NCI-H460 (cell line): Measurements from ENCODE around the gene DEXI. TPM values are rescaled to one million over a fixed set of nuclear protein-coding genes. Genes with fewer than 3 reads are reported as not detected.
"Not testable (repeated sequence)": the region's sequence is repeated elsewhere in the genome, so short reads cannot be mapped to it uniquely, and the experiment has no call there.

Source experiments
- DNase-seq: peaks from one replicate; pipeline ENCODE4 v3.0.0-alpha.2; 2016; ENCODE audit warnings: low read depth; ENCODE audit errors: extremely low read depth
- total RNA-seq: library from RNA; depleted of rRNA; stranded (reverse); fragments of >200 nt; shearing (Covaris generic); gene quantifications from 2 replicates; pipeline ENCODE4 v1.2.3, GENCODE V29; 2014

The DEXI gene
- total RNA-seq, 1 experiment from 2014 or later = 35.3 TPM

- DNase-seq = no peak
Observed at GRCh38 chr16:10970065-10970464, 27.8 kb upstream of the DEXI start.

DNA sequence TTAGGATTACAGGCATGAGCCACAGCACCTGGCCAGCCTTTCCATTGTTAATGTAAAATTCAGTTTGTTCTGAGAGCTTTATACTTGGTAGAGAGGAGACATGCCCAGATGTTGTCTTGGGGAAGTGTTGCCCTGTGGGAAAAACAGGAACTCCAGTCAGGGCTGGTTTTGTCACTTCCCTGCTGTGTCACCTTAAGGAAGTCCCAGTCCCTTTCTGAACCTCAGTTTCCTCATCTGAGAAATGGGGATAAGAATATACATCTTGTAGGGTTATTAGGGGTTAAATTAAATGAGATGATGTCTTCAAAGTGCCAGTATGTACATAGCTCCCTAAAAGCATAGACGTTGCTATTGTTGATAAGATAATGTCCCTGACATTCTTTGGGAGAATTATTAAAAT lies 27.3 kb upstream of the DEXI start:
- DNase-seq = no peak

- no peak for DNase-seq
Observed at GRCh38 chr16:10968498-10968897, 26.2 kb upstream of the DEXI start.

- DNase-seq = no peak
Observed at GRCh38 chr16:10967986-10968385, 25.7 kb upstream of the DEXI start.

GRCh38 chr16:10966559-10966958 lies 24.3 kb upstream of the DEXI start:
- not testable (repeated sequence) for DNase-seq

DNA sequence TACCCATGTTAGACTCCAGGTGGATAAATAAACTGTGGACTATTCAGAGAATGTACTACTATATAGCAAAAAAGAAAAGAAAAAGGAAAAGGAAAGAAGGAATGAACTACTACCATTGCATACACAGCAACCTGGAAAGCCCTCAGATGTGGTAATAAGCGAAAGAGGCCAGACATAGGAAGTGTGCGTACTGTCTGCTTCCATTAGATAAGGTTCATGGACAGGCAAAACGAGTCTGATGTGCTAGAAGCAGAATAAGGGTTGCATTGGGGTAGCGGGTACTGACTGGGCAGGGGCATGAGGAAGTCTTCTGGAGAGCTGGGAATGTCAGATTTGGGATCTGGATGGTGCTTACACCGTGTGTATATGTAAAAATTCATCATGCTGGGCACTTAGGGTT lies 23.9 kb upstream of the DEXI start:
- DNase-seq = no peak

DNA sequence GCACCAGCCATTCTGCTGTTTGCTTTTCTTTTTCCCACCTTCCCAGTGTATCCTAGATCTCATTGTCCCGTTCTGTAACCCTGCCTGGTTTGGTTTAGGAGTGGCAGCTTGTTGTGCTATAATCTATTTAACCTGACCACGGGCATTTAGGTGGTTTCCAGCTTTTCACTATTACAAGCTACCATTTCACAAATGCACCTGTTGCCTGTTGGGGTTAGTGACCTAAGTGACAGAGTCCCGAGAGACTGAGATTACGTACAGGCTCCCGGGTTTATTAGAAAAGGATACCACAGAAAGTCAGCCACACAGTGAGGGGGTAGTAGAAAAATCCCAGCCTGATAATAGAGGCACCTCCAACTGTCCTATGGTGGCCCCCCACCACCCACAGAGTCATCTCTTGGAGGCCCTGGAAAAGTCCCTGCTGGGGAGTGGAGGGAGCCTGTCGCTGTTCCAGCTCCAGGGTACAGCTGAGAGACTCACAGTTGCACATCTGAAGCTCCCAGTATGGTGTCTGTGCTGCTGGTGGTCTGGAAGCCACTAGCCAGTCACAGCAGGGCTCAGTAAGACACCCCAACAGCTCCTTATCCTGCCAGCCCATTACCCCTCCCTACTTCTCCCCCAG lies 23.3 kb upstream of the DEXI start:
- no peak for DNase-seq

DNA sequence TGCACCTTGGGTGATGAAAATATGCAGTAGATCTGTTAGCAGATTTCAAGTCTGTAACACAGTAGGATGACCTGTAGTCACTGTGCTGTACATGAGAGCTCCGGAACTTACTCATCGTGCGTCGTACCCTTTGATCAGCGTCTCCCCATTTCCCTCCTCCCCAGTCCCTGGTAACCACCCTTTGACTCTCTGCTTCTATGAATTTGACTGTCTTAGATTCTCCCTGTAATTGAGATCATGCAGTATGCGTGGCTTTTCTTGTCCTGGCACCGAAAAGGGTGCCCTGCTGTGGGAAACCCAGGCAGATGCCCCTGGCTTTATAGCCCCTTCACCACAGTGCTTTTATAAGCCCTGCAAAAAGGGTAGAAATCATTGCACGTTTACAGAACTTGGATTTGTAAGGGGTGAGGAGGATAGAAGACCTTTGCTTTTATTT lies 22.6 kb upstream of the DEXI start:
- no peak for DNase-seq

GRCh38 chr16:10964039-10964890 lies 22.0 kb upstream of the DEXI start:
- peak; percentile 72 for DNase-seq

- no peak for DNase-seq
Observed at GRCh38 chr16:10961231-10961630, 19.0 kb upstream of the DEXI start.

- DNase-seq = no peak
Observed at GRCh38 chr16:10959161-10959560, 16.9 kb upstream of the DEXI start.

- DNase-seq = no peak
Observed at GRCh38 chr16:10957771-10958482, 15.7 kb upstream of the DEXI start.

DNA sequence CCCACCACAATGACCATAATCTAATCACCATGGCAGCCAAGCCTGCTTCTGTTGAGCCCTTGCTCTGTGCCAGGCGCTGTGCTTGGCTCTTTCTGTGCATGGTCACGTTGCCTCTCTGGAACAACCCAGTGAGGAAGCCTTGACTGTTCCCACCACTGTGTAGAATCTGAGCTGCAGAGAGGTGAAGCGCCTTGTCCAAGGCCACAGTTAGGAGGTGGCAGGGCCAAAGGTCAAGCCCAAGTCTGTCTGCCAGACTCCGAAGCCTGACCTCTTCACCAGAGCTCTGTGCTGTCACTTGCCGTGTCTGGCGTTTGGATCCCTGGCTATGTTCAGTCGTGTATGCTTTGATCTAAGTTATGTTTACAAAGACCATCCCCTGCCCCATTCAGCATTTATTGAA lies 12.6 kb upstream of the DEXI start:
- no peak for DNase-seq

- DNase-seq = no peak
Observed at GRCh38 chr16:10951026-10951425, 8.8 kb upstream of the DEXI start.

DNA sequence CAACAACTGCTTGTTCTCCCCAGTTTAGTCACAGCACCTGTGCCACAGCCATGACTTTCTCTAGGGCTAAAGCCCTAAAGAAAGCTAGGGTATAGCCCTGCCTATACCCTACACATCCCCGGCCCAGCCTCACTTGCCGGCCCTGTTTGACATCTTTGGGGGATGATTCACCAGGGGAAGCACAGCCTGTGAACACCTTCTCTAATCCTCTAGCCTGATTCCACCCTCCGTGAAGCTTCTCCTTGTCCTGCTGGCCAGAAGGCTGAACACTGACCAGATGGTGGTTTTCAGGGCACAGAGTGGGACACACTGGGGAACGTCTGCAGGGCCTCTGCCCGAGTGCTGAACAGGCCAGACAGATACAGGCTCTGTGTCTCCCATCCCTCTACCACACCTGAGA lies 8.1 kb upstream of the DEXI start:
- no peak for DNase-seq

- DNase-seq = no peak
Observed at GRCh38 chr16:10949424-10949970, 7.2 kb upstream of the DEXI start.

DNA sequence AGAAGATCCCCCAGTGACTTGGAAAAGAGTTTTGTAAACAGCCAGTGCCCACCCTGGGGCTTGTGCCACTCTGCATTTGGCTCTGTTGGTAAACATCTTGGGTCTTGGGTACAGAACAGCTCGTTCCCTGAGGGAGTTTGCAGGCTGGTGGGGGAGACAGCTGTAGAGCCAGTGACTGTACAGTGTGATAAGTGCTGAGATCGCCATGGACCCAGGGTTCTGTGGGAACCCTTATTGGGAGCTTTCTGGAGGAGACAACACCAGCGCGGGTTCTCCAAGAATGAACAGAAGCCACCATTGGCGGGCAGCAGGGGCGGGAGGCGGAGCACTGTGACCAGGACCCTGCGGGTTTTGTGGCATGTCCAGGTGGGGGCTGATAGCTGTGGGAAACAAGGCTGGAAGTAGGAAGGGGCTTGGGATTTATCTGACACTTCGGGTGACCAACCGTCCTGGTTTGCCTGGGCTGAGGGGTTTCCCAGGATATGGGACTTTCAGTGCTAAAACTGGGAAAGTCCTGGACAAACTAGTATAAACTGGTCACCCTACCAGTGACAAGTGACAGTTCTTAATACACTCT lies 5.0 kb upstream of the DEXI start:
- no peak for DNase-seq

GRCh38 chr16:10946308-10946707 lies 4.0 kb upstream of the DEXI start:
- DNase-seq = no peak

DNA sequence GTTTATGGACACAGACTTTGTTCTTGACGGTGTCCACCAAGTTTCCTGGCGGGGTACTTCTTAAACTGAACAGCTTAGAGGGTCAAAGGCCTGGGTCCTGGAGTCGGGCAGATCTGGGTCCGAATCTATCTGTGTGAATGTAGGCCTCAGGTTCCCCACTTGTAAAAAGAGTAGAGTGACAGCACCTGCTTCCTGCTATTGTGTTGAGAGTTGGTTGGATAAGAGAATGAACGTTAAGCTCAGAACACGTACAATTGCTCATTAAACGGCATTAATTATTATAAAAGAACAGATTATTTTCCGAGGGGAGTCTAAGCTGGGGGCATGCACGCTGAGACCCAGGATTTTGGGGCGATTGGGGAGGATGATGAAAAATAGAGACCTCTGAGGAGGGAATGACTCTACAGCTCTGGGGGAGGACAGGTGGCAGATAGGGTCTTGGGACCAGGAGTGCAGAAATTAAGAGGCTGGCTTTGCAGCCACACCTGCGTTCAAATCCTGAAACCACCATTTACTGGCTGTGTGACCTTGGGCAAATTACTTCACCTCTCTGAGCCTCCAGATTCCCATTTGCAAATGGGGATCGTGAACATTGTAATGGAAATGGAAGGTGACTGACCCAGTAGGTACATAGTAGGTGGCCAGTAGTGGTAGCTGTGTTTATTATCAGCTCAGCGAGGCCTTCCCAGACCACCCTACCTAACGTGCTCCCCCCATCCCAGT lies 3.0 kb upstream of the DEXI start:
- no peak for DNase-seq
